BJ (cell line): ENCODE data around the gene MANBA. TPM values are rescaled to one million over a fixed set of nuclear protein-coding genes. Genes with fewer than 3 reads are reported as not detected.

ENCODE experiments used
- CTCF ChIA-PET: fragments of 350-600 bp; formaldehyde crosslinking; extraction: SDS; loops from one replicate; lab custom pipeline; 2021; ENCODE audit warnings: antibody characterized with exemption, inconsistent platforms; lab: Yijun Ruan, JAX
- POLR2A ChIA-PET: fragments of 300-600 bp; sonication (Branson Sonifier 250); formaldehyde crosslinking; extraction: SDS; loops from one replicate; lab custom pipeline; 2021; ENCODE audit warnings: antibody characterized with exemption; lab: Charles Lee
- DNase-seq: peaks from one replicate; pipeline ENCODE4 v3.0.0-alpha.2; 2011; ENCODE audit warnings: low read depth
- H3K27me3 ChIP-seq: 2 replicates; pipeline ENCODE4 v1.6.0; 2011; ENCODE audit warnings: low read length; ENCODE audit not compliant: control insufficient read depth, insufficient read depth
- H3K36me3 ChIP-seq: 2 replicates; pipeline ENCODE4 v1.5.1; 2011; ENCODE audit warnings: low read length; ENCODE audit not compliant: control insufficient read depth, insufficient read depth
- H3K4me3 ChIP-seq: 2 replicates; pipeline ENCODE4 v1.5.1; 2011; ENCODE audit warnings: low read depth, mild to moderate bottlenecking, control low read depth, low read length
- CTCF ChIP-seq: IDR thresholded peaks from 2 replicates; pipeline ENCODE4 v1.5.1; 2011; ENCODE audit warnings: low read depth, mild to moderate bottlenecking, control low read depth, inconsistent platforms, low read length, moderate library complexity; ENCODE audit not compliant: insufficient read depth
- polyA plus RNA-seq: library from polyadenylated mRNA; depleted of rRNA; stranded (reverse); fragments of >200 nt; gene quantifications from 2 replicates; pipeline ENCODE4 v1.2.3, GENCODE V29; 2011

Gene MANBA
- polyA plus RNA-seq, 1 experiment: 6.3 TPM

DNA sequence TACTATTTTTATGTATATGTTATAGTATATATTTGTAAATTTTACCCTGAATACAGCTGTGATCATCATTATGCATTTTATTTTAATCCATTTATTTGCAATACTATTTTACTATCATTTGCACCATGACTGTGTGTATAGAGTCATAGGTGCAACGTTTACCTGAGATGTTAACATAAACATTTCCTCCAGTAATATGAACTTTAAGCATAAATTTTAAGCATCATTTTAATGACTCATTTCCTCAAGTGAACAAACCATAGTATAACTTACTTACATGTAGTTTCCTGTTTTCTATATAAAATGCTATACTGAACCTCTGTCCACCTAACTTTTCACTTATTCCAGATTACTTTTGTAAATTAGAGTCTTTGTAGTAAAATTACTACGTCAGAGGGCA, 166.8 kb downstream of the MANBA start:
- CTCF ChIA-PET: interaction anchor here (1.1 kb wide), 1 partner anchor 48 kb away, joined by 4 read pairs; no protein-coding TSS in a partner anchor
- peaks cover 4% of the 10 kb centered on the region; the same call in 1 of the 2 replicates for H3K36me3 ChIP-seq
- H3K4me3 ChIP-seq: no peak overlapping the region
- no peaks in the 10 kb centered on the region for H3K27me3 ChIP-seq
- no peak for TF ChIP-seq CTCF
- POLR2A ChIA-PET: no interaction called here
- no peak for DNase-seq

GRCh38 chr4:102593147-102593546, 167.6 kb downstream of the MANBA start:
- H3K27me3 ChIP-seq: no peaks in the 10 kb centered on the region
- TF ChIP-seq CTCF: no peak
- CTCF ChIA-PET: interaction anchor here (0.6 to 1.1 kb wide), 3 partner anchors 8 to 47 kb away, joined by 3 to 4 read pairs (median 3); no protein-coding TSS in a partner anchor
- DNase-seq: no peak
- H3K4me3 ChIP-seq: no peak overlapping the region
- POLR2A ChIA-PET: no interaction called here
- peaks cover 4% of the 10 kb centered on the region; the same call in 1 of the 2 replicates for H3K36me3 ChIP-seq

GRCh38 chr4:102592256-102592655, 168.5 kb downstream of the MANBA start:
- H3K27me3 ChIP-seq: no peaks in the 10 kb centered on the region
- peaks cover 4% of the 10 kb centered on the region; the same call in 1 of the 2 replicates for H3K36me3 ChIP-seq
- H3K4me3 ChIP-seq: no peak overlapping the region
- ChIA-PET POLR2A (no interaction called here), CTCF (no interaction called here)
- DNase-seq: no peak
- TF ChIP-seq CTCF: no peak

DNA sequence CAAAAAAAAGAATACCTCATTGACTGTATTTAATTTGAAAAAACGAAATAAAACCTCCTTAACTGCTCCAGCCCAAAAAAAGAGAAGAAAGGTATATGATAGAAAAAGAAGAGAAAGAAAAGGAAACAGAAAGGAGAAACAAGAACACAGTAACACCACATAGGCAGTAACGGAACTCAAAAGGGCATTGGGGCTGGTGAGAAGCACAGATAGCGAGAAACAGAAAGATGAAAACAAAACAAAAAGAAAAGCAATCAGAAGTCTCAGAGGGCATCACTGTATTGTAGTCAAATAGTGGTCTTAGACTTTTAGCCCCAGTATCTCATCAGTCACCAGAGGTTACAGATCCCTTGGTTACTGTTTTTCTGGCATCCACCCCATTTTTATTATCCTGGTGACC, 171.0 kb downstream of the MANBA start:
- Histone ChIP-seq H3K36me3 (peaks cover 3% of the 10 kb centered on the region; the same call in 1 of the 2 replicates), H3K27me3 (no peaks in the 10 kb centered on the region), H3K4me3 (no peak overlapping the region)
- TF ChIP-seq CTCF: no peak
- CTCF ChIA-PET: interaction anchor here (0.8 kb wide), 1 partner anchor 26 kb away, joined by 4 read pairs; no protein-coding TSS in a partner anchor
- DNase-seq: no peak
- POLR2A ChIA-PET: no interaction called here

- Histone ChIP-seq H3K4me3 (no peak overlapping the region), H3K27me3 (no peaks in the 10 kb centered on the region), H3K36me3 (peaks cover 1% of the 10 kb centered on the region)
- ChIA-PET CTCF (no interaction called here), POLR2A (no interaction called here)
- TF ChIP-seq CTCF: no peak
- no peak for DNase-seq
Observed at GRCh38 chr4:102586644-102587021, 174.1 kb downstream of the MANBA start.
